ENCODE results near the gene SH2D1B.
"Not testable (repeated sequence)": the region's sequence is repeated elsewhere in the genome, so short reads cannot be mapped to it uniquely, and the experiment has no call there.

Gene SH2D1B

DNA sequence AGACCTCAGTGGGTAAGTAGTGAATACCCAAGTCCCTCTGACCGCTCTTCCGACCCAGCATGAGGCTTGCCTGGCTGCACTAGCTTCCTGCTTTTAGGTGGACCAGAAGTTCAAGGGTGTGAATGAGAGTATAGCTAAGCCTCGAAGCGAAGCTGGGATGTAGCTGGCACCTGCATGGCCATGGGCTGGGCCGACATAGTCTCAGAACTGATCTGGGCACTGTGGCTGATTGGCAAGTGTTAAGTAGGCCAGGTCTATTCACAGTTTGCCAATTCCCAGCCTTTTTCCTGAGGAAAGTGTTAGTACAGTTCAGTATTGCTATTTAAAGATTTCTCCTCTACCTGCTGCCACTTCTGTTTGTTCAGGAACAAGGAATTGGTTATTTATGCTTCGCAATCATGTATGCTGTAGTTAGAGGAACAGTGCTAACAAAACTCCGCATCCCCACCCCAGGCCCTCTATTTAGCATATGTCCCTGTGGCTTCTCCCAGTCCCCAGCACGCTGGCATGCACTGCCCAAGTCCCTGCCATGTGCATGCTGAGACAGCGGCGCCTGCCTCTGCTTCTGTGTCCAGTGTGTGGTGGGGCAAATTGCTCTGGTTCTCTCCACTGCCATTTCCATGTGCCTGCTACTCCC is 51.6 kb downstream of the SH2D1B start:
- DNase-seq: no peak

DNA sequence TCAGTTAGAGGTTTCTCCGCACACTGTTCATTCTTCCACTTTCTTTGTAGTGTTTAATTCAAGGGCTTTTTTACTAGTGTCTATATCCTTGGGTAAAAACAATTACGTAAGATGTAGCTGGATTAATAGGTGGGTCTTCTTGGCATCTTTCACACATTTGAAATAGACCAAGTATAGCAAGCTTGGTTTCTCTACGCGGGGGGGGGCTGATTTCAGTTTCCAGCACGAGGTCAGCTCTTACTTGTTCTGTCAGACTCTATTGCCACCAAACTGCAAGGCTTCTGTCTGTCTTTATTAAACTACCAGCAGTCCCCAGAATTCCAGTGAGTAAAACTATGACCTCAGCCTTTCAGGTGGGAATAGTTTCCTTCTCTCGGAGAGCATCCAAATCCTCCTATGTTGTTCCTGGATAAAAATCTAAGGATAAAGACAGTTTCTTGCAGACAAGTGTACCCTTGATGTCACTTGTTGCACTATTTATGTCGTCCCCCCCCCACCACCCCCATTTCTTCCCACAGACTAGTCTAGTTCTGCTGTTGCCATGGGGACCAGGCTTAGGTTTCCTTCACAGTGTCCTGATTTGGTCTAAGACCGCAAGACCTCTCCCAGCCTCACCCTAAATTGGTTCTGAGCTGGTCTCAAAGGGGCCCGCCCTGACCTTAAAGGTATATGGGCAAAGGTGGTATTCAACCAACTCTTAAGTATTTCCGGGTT is 52.3 kb downstream of the SH2D1B start:
- no peak for DNase-seq

DNA sequence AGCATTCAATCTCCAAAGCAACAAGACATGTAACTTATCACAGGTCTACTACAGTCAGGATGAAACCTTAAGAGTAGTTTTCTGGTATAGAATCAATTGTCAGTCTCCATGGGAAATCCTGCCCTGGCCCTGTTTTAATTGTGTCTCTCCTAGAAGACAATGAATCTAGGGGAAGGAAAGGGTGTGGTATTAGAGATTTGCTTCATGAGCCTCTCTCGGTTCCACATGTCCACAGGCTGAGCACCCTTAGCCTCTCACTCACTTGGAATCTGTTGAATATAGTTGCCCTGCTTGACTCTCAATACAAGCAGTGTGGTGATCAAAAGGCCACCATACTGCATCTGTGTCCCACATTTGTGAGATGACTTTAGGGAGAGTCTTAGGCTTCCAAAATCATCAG is 53.0 kb downstream of the SH2D1B start:
- DNase-seq: no peak

DNA sequence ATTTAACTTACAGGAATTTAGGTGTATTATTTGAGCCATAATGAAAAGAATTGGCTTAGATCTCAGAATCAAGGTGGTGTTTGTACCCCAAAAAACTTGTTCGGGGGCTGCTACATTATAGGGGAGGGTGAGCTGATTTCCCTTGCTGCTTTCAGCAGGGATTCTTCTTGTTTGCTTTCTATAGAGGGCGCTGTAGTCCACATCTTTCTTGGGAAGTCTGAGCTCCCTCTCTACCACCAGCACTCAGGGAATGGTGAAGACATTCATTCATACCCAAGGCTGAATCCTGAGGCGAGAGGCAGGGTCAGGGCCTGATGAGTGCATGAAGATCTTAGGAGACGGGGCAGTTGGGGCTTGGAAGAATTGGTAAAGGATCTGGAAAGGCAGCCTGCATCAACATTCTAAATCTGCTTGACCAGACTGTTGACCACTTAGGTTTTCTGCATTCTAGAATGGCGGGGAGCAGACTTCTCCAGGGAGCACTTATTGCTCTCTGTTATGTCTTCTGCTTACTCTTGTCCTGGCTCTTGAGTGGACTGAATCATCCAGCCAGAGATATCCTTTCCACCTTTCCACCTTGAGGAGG is 54.2 kb downstream of the SH2D1B start:
- peak; percentile 18 to 80 for DNase-seq

DNA sequence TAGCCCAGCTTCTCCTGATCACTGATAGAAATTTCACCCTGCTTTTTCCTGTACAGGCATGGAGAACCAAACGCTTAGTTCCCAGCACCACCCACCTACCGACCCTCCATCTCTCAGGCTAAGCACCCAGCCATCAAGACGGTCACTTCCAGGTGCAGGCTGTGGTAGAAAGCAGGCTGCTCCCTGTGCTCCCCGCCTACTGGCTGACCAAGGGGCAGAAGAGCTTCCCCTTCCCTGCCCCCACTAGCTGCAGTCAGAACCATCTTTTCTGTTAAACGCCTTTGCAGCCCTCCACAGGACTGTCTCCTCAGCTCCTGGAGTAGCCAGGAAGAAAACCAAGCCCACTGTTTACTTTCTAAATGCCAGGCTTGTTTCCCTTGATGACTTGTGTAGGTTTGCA is 58.2 kb downstream of the SH2D1B start:
- DNase-seq: peak in 1 of 2 experiments; percentile 28

DNA sequence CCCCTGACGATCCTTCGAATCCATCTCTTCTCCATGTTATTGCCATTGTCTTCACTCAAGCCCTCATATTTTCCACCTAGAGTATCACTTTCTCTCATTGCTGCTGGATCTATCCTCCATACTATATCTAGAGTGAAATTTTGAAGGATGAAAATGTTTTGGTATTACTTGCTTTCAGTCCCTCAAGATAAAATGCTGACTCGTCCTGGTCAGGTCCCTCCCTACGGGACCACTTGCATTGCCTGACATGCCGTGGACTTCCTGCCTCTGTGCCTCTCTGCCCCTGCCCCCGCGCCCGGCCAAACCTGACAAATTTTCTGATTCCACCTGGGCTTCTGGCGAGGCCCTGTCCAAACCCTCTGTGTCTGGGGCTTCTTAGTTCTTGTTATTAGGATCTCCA is 58.9 kb downstream of the SH2D1B start:
- DNase-seq: no peak

DNA sequence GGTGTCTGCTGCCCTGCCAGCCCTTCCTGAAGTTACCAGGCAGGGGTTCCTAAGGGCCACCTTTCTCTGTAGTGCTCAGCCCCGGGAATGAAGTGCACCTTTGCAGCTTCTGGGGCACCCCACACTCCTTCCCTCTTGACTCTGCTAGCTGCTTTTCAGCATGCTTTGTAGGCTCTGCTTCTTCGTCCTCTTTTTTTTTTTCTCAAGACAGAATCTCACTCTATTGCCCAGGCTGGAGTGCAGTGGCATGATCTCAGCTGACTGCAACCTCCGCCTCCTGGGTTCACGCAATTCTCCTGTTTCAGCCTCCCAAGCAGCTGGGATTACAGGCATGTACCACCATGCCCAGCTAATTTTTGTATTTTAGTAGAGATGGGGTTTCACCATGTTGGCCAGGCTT is 60.1 kb downstream of the SH2D1B start:
- not testable (repeated sequence) for DNase-seq

DNA sequence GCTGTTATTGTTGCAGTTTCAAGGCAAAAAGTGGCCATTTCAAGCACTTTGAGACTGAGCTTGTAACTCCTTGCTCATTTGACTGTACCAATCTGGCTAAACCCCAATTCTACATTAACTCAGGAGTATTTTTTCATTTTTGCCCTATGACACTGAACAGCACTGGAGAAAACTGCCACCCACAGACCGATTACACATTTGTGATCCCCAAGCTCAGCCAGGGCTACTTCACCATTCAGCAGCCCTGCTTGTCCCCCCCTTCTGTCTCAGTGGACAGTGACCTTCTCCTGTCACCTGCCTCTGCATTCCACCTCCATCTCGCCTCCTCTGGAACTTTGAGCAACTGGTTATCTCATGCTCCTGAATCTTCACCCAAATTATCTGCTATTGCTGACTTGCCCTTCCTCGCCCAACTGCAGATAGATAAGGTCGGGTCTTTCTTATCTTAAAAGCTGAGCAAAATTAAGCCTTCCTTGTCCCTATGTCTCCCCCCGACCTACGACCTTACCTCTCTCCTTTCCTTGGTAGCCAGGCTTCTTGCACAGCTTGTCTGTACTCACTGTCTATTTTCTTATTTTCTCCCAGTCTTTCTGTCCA is 60.6 kb downstream of the SH2D1B start:
- DNase-seq: no peak

DNA sequence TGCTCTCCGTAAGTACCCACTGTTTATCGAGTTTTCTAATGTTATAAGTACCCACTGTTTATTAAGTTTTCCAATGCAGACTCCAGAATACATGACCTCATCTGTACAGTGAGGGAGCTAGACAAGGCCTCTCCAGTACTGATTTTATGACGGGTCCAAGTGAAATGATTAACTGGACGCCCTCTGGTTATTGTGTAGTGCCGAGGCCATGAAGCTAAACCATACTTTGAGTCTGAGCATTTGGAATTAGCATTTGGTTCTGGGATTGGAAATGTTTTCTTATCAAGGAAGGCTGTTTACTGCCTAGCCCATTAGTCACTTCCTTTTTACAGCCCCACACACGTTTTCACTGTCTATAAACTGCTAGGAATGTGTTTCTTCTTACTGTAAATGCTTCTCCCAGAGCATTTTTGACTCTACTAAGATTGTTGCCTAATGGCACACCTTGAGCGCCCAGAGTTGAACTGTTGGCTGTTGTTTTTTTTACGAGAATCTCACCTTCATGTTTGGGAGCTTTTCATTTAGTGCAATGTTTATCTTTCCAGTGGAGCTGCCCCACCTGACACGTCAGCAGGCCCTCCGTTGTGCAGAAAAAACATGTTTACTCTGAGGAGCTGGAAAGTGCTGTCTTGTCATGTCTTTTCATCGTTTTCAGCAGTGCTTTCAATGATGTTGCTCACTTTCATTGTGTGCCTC is 62.2 kb downstream of the SH2D1B start:
- peak; percentile 33 to 44 for DNase-seq

DNA sequence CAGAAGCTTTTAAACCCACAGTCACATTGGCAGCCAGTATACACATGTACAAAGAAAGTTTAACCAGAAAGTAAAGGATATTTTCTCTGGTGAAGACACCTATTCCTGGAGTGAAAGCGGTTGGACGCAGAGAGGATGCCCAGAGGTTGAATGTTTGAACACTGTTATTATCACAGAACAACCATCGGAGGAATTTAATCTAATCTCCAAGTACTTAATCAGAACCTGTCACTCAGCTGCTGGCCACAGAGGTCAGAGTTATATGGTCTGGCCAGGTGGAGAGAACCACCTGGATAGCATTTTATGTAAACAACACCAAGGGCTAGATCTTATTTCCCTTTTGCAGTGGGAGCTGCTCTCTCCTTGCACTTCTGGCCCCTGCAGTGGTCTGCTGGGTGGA is 64.7 kb downstream of the SH2D1B start:
- DNase-seq: no peak
